SK-N-SH treated with all-trans-retinoic acid at 6 μM for 48 hours (cell line): Measurements from ENCODE around the gene SMYD2.
A peak's percentile ranks its signal among the peaks of the same experiment; 100 is the strongest.

ENCODE experiments used
- ATAC-seq: fragments of 200-7000 bp; cut with Tn5 transposase; 3 replicates; pipeline ENCODE4 v1.9.1; 2020; ENCODE audit warnings: mild to moderate bottlenecking, moderate library complexity
- ARNTL ChIP-seq: fragments of 450-650 bp; formaldehyde crosslinking; IDR thresholded peaks from 2 replicates; pipeline ENCODE4 v1.5.0; 2020; ENCODE audit warnings: low read depth, mild to moderate bottlenecking, moderate library complexity, borderline replicate concordance
- BACH2 ChIP-seq: fragments of 250-450 bp; sonication (Bioruptor Pico); IDR thresholded peaks from 2 replicates; pipeline ENCODE4 v1.9.0; 2021; ENCODE audit warnings: mild to moderate bottlenecking, borderline replicate concordance
- CSDC2 ChIP-seq: fragments of 250-450 bp; sonication (Bioruptor Pico); IDR thresholded peaks from 2 replicates; pipeline ENCODE4 v1.5.0; 2020; ENCODE audit warnings: mild to moderate bottlenecking, moderate library complexity
- GLIS3 ChIP-seq: fragments of 250-450 bp; sonication (Bioruptor Pico); IDR thresholded peaks from 2 replicates; pipeline ENCODE4 v1.5.0; 2020; ENCODE audit warnings: mild to moderate bottlenecking, moderate library complexity
- OSR1 ChIP-seq: fragments of 250-450 bp; sonication (Bioruptor Pico); IDR thresholded peaks from 2 replicates; pipeline ENCODE4 v1.8.0; 2022; ENCODE audit warnings: moderate library complexity, mild to moderate bottlenecking, inconsistent platforms
- PPARA ChIP-seq: fragments of 250-450 bp; sonication (Bioruptor Pico); IDR thresholded peaks from 2 replicates; pipeline ENCODE4 v1.5.0; 2020; ENCODE audit warnings: mild to moderate bottlenecking, borderline replicate concordance
- RARB ChIP-seq: fragments of 250-450 bp; sonication (Bioruptor Pico); IDR thresholded peaks from 2 replicates; pipeline ENCODE4 v1.8.0; 2021; ENCODE audit warnings: mild to moderate bottlenecking, moderate library complexity
- SNAI2 ChIP-seq: fragments of 250-450 bp; sonication (Bioruptor Pico); IDR thresholded peaks from 2 replicates; pipeline ENCODE4 v1.5.0; 2020; ENCODE audit warnings: mild to moderate bottlenecking, moderate library complexity
- TCF4 ChIP-seq: fragments of 250-450 bp; sonication (Bioruptor Pico); IDR thresholded peaks from 2 replicates; pipeline ENCODE4 v1.8.0; 2021; ENCODE audit warnings: mild to moderate bottlenecking, moderate library complexity, borderline replicate concordance
- TOX ChIP-seq: fragments of 250-450 bp; sonication (Bioruptor Pico); IDR thresholded peaks from 2 replicates; pipeline ENCODE4 v1.8.0; 2021; ENCODE audit warnings: mild to moderate bottlenecking, moderate library complexity, borderline replicate concordance
- ZFP3 ChIP-seq: fragments of 250-450 bp; sonication (Bioruptor Pico); IDR thresholded peaks from 2 replicates; pipeline ENCODE4 v1.5.0; 2020; ENCODE audit warnings: mild to moderate bottlenecking, moderate library complexity
- ZNF8 ChIP-seq: fragments of 450-650 bp; formaldehyde crosslinking; IDR thresholded peaks from 2 replicates; pipeline ENCODE4 v1.5.0; 2020; ENCODE audit warnings: mild to moderate bottlenecking, moderate library complexity
- TF ChIP-seq, protein P1 (sequence below): fragments of 250-450 bp; sonication (Bioruptor Pico); IDR thresholded peaks from 2 replicates; pipeline ENCODE4 v1.5.0; 2020; ENCODE audit warnings: mild to moderate bottlenecking, moderate library complexity
- TF ChIP-seq, protein P2 (sequence below): fragments of 250-450 bp; sonication (Bioruptor Pico); IDR thresholded peaks from 2 replicates; pipeline ENCODE4 v1.5.1; 2021; ENCODE audit warnings: mild to moderate bottlenecking, moderate library complexity
- TF ChIP-seq, protein P3 (sequence below): fragments of 250-450 bp; sonication (Bioruptor Pico); IDR thresholded peaks from 2 replicates; pipeline ENCODE4 v1.8.0; 2020; ENCODE audit warnings: mild to moderate bottlenecking, moderate library complexity, borderline replicate concordance
- TF ChIP-seq, protein P4 (sequence below): fragments of 250-450 bp; sonication (Bioruptor Pico); IDR thresholded peaks from 2 replicates; pipeline ENCODE4 v1.5.1; 2020; ENCODE audit warnings: low read depth, mild to moderate bottlenecking, moderate library complexity
- TF ChIP-seq, protein P5 (sequence below): fragments of 250-450 bp; sonication (Bioruptor Pico); IDR thresholded peaks from 2 replicates; pipeline ENCODE4 v1.8.0; 2021; ENCODE audit warnings: low read depth, mild to moderate bottlenecking, moderate library complexity, borderline replicate concordance

SMYD2 gene, protein sequence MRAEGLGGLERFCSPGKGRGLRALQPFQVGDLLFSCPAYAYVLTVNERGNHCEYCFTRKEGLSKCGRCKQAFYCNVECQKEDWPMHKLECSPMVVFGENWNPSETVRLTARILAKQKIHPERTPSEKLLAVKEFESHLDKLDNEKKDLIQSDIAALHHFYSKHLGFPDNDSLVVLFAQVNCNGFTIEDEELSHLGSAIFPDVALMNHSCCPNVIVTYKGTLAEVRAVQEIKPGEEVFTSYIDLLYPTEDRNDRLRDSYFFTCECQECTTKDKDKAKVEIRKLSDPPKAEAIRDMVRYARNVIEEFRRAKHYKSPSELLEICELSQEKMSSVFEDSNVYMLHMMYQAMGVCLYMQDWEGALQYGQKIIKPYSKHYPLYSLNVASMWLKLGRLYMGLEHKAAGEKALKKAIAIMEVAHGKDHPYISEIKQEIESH

DNA sequence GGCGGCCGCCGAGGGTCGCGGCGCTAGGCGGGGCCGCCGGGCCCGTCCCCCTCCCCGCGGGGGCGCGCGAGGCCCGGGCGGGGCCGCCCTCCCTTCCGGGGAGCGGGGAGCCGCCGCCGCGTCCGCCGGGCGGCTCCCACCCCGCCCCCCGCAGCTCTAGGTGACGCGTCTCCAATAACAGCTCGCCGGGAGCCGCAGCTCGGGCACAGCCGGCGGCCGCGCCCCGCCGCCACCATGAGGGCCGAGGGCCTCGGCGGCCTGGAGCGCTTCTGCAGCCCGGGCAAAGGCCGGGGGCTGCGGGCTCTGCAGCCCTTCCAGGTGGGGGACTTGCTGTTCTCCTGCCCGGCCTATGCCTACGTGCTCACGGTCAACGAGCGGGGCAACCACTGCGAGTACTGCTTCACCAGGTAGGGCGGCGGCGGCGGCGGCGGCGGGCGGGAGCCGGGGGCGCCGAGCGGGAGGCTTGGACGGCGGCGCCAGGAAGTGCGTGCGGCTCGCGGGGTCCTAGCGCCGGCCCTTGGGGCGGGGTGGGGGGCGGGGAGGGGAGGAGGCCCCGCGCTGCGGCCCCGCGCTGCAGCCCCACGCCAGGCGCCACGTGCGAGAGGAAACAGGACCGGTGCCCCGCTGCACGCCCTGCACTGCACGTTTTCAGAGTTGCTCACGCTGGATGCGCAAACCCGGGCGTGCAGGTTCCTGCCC, at the start of gene SMYD2:
TSS of gene SMYD2 (plus strand) at position 139 of the 699 bp plus-strand sequence. CDS start at position 235, 96 bp downstream.
- TF ChIP-seq, protein P1, sequence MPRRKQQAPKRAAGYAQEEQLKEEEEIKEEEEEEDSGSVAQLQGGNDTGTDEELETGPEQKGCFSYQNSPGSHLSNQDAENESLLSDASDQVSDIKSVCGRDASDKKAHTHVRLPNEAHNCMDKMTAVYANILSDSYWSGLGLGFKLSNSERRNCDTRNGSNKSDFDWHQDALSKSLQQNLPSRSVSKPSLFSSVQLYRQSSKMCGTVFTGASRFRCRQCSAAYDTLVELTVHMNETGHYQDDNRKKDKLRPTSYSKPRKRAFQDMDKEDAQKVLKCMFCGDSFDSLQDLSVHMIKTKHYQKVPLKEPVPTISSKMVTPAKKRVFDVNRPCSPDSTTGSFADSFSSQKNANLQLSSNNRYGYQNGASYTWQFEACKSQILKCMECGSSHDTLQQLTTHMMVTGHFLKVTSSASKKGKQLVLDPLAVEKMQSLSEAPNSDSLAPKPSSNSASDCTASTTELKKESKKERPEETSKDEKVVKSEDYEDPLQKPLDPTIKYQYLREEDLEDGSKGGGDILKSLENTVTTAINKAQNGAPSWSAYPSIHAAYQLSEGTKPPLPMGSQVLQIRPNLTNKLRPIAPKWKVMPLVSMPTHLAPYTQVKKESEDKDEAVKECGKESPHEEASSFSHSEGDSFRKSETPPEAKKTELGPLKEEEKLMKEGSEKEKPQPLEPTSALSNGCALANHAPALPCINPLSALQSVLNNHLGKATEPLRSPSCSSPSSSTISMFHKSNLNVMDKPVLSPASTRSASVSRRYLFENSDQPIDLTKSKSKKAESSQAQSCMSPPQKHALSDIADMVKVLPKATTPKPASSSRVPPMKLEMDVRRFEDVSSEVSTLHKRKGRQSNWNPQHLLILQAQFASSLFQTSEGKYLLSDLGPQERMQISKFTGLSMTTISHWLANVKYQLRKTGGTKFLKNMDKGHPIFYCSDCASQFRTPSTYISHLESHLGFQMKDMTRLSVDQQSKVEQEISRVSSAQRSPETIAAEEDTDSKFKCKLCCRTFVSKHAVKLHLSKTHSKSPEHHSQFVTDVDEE (CRISPR knock-in tag): 0 out of 2 replicates have a peak, but pooled peaks have one; percentile 7
- no peak for TF ChIP-seq BACH2 (CRISPR knock-in tag)

DNA sequence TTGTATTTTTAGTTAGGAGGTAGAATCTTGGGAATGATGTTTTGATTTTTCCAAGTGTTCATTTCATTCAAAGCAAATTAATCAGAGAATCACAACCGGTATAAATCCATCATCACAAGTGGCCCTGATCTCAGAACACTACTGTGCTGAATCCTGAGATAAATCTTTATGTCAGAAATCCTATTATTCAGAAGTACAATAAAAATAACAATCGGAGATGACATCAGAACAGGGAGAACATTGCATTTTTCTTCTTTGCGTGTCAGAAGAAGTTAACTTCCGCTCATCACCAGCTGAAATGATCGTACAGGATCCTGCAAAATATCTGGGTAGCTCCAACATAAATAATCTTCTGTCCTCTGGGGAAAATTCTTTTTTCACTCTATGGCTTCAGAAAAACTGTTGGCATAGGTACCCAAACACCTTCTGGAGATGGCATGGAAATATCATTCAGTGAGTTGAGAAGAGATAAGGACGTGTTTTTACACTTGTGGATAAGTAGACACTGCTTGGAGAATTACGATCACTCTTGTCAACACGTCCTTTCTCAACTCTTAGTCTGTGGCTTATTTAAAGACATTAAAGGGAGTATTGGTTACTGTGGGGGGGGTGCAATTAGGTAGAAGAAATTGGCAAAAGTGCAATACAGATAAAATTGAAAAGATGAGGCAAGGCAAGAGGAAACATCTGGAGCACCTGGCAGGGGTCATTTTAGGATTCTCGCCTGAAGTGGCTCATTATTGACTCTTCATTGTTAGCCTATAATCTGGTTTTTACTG, 46.9 kb upstream of the SMYD2 start:
- TF ChIP-seq, protein P2, sequence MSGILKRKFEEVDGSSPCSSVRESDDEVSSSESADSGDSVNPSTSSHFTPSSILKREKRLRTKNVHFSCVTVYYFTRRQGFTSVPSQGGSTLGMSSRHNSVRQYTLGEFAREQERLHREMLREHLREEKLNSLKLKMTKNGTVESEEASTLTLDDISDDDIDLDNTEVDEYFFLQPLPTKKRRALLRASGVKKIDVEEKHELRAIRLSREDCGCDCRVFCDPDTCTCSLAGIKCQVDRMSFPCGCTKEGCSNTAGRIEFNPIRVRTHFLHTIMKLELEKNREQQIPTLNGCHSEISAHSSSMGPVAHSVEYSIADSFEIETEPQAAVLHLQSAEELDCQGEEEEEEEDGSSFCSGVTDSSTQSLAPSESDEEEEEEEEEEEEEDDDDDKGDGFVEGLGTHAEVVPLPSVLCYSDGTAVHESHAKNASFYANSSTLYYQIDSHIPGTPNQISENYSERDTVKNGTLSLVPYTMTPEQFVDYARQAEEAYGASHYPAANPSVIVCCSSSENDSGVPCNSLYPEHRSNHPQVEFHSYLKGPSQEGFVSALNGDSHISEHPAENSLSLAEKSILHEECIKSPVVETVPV (CRISPR knock-in tag): no peak
- TF ChIP-seq ZFP3 (no peak), PPARA (CRISPR knock-in tag) (no peak), TOX (CRISPR knock-in tag) (no peak)
- ATAC-seq: no peak

More for the DNA sequence above, at the start of gene SMYD2:
- ATAC-seq: peak; percentile 79

DNA sequence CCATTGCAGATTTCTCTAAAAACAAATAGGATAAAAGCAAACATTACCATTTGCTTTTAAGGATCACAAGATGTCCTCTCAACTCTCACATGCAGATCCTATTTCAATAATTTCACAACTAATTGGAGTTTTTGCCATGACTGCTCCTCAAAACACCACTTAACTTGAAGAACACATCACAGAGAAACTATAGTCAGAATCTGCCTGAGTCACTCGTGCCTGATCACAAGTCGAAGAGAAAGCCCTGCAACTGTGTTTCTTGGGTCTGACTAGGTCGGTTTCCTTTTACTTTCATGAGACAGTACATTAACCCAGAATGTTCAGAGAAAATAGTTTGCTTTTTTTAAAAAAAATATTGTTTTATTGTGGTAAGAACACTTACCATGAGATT, 46.3 kb upstream of the SMYD2 start:
- no peak for ATAC-seq
- TF ChIP-seq, protein P2 (CRISPR knock-in tag): no peak
- TF ChIP-seq GLIS3 (CRISPR knock-in tag) (no peak), OSR1 (no peak), RARB (CRISPR knock-in tag) (no peak), ARNTL (no peak), CSDC2 (no peak), SNAI2 (no peak), ZNF8 (CRISPR knock-in tag) (no peak), TCF4 (CRISPR knock-in tag) (no peak)
- TF ChIP-seq, protein P3, sequence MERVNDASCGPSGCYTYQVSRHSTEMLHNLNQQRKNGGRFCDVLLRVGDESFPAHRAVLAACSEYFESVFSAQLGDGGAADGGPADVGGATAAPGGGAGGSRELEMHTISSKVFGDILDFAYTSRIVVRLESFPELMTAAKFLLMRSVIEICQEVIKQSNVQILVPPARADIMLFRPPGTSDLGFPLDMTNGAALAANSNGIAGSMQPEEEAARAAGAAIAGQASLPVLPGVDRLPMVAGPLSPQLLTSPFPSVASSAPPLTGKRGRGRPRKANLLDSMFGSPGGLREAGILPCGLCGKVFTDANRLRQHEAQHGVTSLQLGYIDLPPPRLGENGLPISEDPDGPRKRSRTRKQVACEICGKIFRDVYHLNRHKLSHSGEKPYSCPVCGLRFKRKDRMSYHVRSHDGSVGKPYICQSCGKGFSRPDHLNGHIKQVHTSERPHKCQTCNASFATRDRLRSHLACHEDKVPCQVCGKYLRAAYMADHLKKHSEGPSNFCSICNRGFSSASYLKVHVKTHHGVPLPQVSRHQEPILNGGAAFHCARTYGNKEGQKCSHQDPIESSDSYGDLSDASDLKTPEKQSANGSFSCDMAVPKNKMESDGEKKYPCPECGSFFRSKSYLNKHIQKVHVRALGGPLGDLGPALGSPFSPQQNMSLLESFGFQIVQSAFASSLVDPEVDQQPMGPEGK (CRISPR knock-in tag): no peak
- TF ChIP-seq, protein P4, sequence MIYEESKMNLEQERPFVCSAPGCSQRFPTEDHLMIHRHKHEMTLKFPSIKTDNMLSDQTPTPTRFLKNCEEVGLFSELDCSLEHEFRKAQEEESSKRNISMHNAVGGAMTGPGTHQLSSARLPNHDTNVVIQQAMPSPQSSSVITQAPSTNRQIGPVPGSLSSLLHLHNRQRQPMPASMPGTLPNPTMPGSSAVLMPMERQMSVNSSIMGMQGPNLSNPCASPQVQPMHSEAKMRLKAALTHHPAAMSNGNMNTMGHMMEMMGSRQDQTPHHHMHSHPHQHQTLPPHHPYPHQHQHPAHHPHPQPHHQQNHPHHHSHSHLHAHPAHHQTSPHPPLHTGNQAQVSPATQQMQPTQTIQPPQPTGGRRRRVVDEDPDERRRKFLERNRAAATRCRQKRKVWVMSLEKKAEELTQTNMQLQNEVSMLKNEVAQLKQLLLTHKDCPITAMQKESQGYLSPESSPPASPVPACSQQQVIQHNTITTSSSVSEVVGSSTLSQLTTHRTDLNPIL (CRISPR knock-in tag): no peak

DNA sequence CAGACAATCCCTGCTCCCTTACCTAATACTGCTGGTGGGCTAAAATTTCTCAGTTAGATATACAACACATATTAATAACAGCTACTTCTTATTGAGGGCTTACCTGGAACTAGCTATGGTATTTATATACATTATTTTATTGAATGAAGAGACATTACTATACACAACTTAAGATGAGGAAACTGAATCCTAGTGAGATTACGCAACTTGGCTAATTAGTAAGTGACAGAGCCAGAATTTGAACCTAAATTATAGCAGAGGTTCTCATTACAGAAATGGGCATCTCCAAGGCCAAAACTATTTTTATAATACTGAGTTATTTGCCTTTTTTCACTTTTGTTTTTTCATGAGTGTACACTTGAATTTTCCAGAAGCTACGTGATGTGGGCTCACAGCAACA, 44.5 kb upstream of the SMYD2 start:
- no peak for TF ChIP-seq CSDC2
- no peak for TF ChIP-seq SNAI2
- TF ChIP-seq TCF4 (CRISPR knock-in tag): no peak
- no peak for TF ChIP-seq OSR1
- no peak for TF ChIP-seq ZFP3
- TF ChIP-seq, protein P5, sequence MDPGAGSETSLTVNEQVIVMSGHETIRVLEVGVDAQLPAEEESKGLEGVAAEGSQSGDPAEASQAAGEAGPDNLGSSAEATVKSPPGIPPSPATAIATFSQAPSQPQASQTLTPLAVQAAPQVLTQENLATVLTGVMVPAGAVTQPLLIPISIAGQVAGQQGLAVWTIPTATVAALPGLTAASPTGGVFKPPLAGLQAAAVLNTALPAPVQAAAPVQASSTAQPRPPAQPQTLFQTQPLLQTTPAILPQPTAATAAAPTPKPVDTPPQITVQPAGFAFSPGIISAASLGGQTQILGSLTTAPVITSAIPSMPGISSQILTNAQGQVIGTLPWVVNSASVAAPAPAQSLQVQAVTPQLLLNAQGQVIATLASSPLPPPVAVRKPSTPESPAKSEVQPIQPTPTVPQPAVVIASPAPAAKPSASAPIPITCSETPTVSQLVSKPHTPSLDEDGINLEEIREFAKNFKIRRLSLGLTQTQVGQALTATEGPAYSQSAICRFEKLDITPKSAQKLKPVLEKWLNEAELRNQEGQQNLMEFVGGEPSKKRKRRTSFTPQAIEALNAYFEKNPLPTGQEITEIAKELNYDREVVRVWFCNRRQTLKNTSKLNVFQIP (CRISPR knock-in tag): no peak
- TF ChIP-seq GLIS3 (CRISPR knock-in tag): no peak
- TF ChIP-seq, protein P1 (CRISPR knock-in tag): no peak
- no peak for TF ChIP-seq ARNTL
- TF ChIP-seq PPARA (CRISPR knock-in tag): no peak
- TF ChIP-seq BACH2 (CRISPR knock-in tag): no peak
- no peak for ATAC-seq
